HepG2 (cell line): ENCODE results near the gene HIRA. TPM values are rescaled to one million over a fixed set of nuclear protein-coding genes. Genes with fewer than 3 reads are reported as not detected.
A peak's percentile ranks its signal among the peaks of the same experiment; 100 is the strongest.

ENCODE experiments used
- ARID4A ChIP-seq: sonication (generic); formaldehyde crosslinking; IDR thresholded peaks from 2 replicates; pipeline ENCODE4 v1.5.0; 2020; ENCODE audit warnings: mild to moderate bottlenecking, missing genetic modification reagents, borderline replicate concordance
- ARID5B ChIP-seq: IDR thresholded peaks from 2 replicates; pipeline ENCODE4 v1.4.0; 2020; ENCODE audit warnings: mild to moderate bottlenecking, missing genetic modification reagents
- ATRX ChIP-seq: sonication (generic); formaldehyde crosslinking; IDR thresholded peaks from 2 replicates; pipeline ENCODE4 v1.4.0; 2020; ENCODE audit warnings: missing genetic modification reagents, borderline replicate concordance
- JDP2 ChIP-seq: sonication (generic); formaldehyde crosslinking; IDR thresholded peaks from 2 replicates; pipeline ENCODE4 v1.8.1; 2022; ENCODE audit warnings: missing genetic modification reagents, borderline replicate concordance
- MBNL3 ChIP-seq: fragments of 250-450 bp; sonication (Bioruptor Pico); conservative IDR thresholded peaks from 2 replicates; pipeline ENCODE4 v1.8.0; 2022; ENCODE audit warnings: mild to moderate bottlenecking, inconsistent platforms
- NFIB ChIP-seq: sonication (generic); formaldehyde crosslinking; IDR thresholded peaks from 2 replicates; pipeline ENCODE4 v1.9.0; 2021; ENCODE audit warnings: missing genetic modification reagents, mild to moderate bottlenecking, borderline replicate concordance
- RFXAP ChIP-seq: sonication (generic); formaldehyde crosslinking; IDR thresholded peaks from 2 replicates; pipeline ENCODE4 v1.4.0; 2020; ENCODE audit warnings: missing genetic modification reagents, borderline replicate concordance
- RXRA ChIP-seq: sonication (generic); formaldehyde crosslinking; IDR thresholded peaks from 2 replicates; pipeline ENCODE4 v1.5.1; 2020; ENCODE audit warnings: missing genetic modification reagents
- ZBTB26 ChIP-seq: IDR thresholded peaks from 2 replicates; pipeline ENCODE4 v1.6.1; 2016; ENCODE audit warnings: missing compliant biosample characterization, missing genetic modification reagents, borderline replicate concordance
- ZNF724P ChIP-seq: sonication (generic); formaldehyde crosslinking; IDR thresholded peaks from 2 replicates; pipeline ENCODE4 v1.8.0; 2022; ENCODE audit warnings: missing genetic modification reagents, borderline replicate concordance
- ZNF761 ChIP-seq: sonication (generic); formaldehyde crosslinking; conservative IDR thresholded peaks from 2 replicates; pipeline ENCODE4 v1.4.0; 2020; ENCODE audit warnings: mild to moderate bottlenecking, missing genetic modification reagents
- ZNF784 ChIP-seq: sonication (generic); formaldehyde crosslinking; IDR thresholded peaks from 2 replicates; pipeline ENCODE4 v1.5.1; 2020; ENCODE audit warnings: missing genetic modification reagents, mild to moderate bottlenecking, borderline replicate concordance
- polyA plus RNA-seq, 8 experiments: library from polyadenylated mRNA; depleted of rRNA in 3 of 8; stranded (reverse) in 7 of 8; unstranded in 1 of 8; fragments of >200 nt; fragmentation: Illumina TruSeq in 4 of 8; extraction: Trizol in 4 of 8; gene quantifications; 2 replicates each; pipeline versions ENCODE4 v1.2.1 to v1.2.3, GENCODE V29; 2011 to 2016; ENCODE audit warnings: low read depth in 4 of 8, missing spikeins in 1 of 8, mixed read lengths in 1 of 8; ENCODE audit not compliant: insufficient read depth in 1 of 8
- total RNA-seq, 5 experiments: library from RNA; depleted of rRNA; stranded (reverse); fragments of >200 nt; fragmentation: Illumina TruSeq; extraction: Trizol; gene quantifications; 2 replicates each; pipeline ENCODE4 v1.2.3, GENCODE V29; 2016; ENCODE audit warnings: low read depth in 1 of 5

Gene HIRA
- total and polyA plus RNA-seq, 2 of the 13 experiments (the other 11 are each of a cell fraction or from before 2014, with no cell fraction given), result 21.5 to 29.2 TPM

GRCh38 chr22:19432133-19432851, 759 bp upstream of the HIRA start, which contains the start of gene MRPL40 (continued):
- TF ChIP-seq ZNF784 (CRISPR knock-in tag) (peak; percentile 87), ATRX (no peak), NFIB (CRISPR knock-in tag) (no peak; the same call in 1 of the 2 replicates), ZNF724P (CRISPR knock-in tag) (peak; percentile 96; the same call in 1 of the 2 replicates), ZBTB26 (CRISPR knock-in tag) (peak; percentile 92), RXRA (peak; percentile 93), ARID5B (CRISPR knock-in tag) (peak; percentile 89), RFXAP (CRISPR knock-in tag) (peak; percentile 94), ARID4A (peak; percentile 99), ZNF761 (CRISPR knock-in tag) (peak; percentile 81; the same call in 1 of the 2 replicates), MBNL3 (CRISPR knock-in tag) (no peak), JDP2 (CRISPR knock-in tag) (peak; percentile 82; the same call in 1 of the 2 replicates)
